IMR-90 (cell line): Measurements from ENCODE around the gene NES. TPM values are rescaled to one million over a fixed set of nuclear protein-coding genes. Genes with fewer than 3 reads are reported as not detected.
A peak's percentile ranks its signal among the peaks of the same experiment; 100 is the strongest.

Experiments used
- ATAC-seq: fragments of 200-7000 bp; cut with Tn5 transposase; 2 replicates; pipeline ENCODE4 v1.9.1; 2020; ENCODE audit warnings: low read depth, mild to moderate bottlenecking, moderate library complexity
- BruUV-seq: library from RNA; stranded (reverse); fragments of 400-500 nt; replicated peaks from 2 replicates; lab custom pipeline; 2021; lab: Mats Ljungman, UMichigan
- CTCF ChIA-PET: fragments of 300-600 bp; formaldehyde crosslinking; extraction: SDS; loops from one replicate; lab custom pipeline; 2021; ENCODE audit warnings: antibody characterized with exemption; lab: Yijun Ruan, JAX
- POLR2A ChIA-PET: fragments of 300-600 bp; sonication (Branson Sonifier 250); formaldehyde crosslinking; loops from one replicate; lab custom pipeline; 2022; ENCODE audit warnings: antibody characterized with exemption; ENCODE audit not compliant: unreplicated experiment; lab: Charles Lee
- DNase-seq: peaks from one replicate; pipeline ENCODE4 v3.0.0; 2013
- H2AFZ ChIP-seq: replicated peaks from 2 replicates; pipeline ENCODE3; 2013; ENCODE audit warnings: low read length, mild to moderate bottlenecking; ENCODE audit not compliant: poor library complexity
- H2AK5ac ChIP-seq: 2 replicates; pipeline ENCODE4 v1.6.1; 2013; ENCODE audit warnings: low read depth, low read length, inconsistent platforms
- H2AK9ac ChIP-seq: replicated peaks from 2 replicates; pipeline ENCODE3; 2013; ENCODE audit warnings: mild to moderate bottlenecking, low read depth, low read length, moderate library complexity; ENCODE audit not compliant: poor library complexity
- H2BK120ac ChIP-seq: 2 replicates; pipeline ENCODE4 v1.6.1; 2013; ENCODE audit warnings: low read depth, low read length, inconsistent platforms
- H2BK15ac ChIP-seq: 3 replicates; pipeline ENCODE4 v1.6.1; 2013; ENCODE audit warnings: low read depth, low read length, inconsistent platforms
- H2BK20ac ChIP-seq: 2 replicates; pipeline ENCODE4 v1.6.1; 2013; ENCODE audit warnings: low read depth, mild to moderate bottlenecking, inconsistent platforms, low read length, moderate library complexity
- H2BK5ac ChIP-seq: 2 replicates; pipeline ENCODE4 v1.6.1; 2013; ENCODE audit warnings: mild to moderate bottlenecking, low read depth, low read length, inconsistent platforms; ENCODE audit not compliant: poor library complexity, severe bottlenecking
- H3K14ac ChIP-seq: replicated peaks from 2 replicates; pipeline ENCODE4 v1.6.1; 2013; ENCODE audit warnings: low read depth, low read length, inconsistent platforms
- H3K18ac ChIP-seq: 2 replicates; pipeline ENCODE4 v1.6.1; 2013; ENCODE audit warnings: low read depth, low read length, control low read depth
- H3K23ac ChIP-seq: 2 replicates; pipeline ENCODE4 v1.6.1; 2013; ENCODE audit warnings: low read depth, low read length, inconsistent platforms
- H3K27ac ChIP-seq: 2 replicates; pipeline ENCODE4 v1.5.1; 2013; ENCODE audit warnings: mild to moderate bottlenecking, control low read depth, low read length; ENCODE audit not compliant: insufficient read depth
- H3K27me3 ChIP-seq: 2 replicates; pipeline ENCODE4 v1.6.1; 2013; ENCODE audit warnings: low read length; ENCODE audit not compliant: control insufficient read depth, insufficient read depth
- H3K36me3 ChIP-seq: 2 replicates; pipeline ENCODE4 v1.6.1; 2013; ENCODE audit warnings: low read length, mixed read lengths; ENCODE audit not compliant: control insufficient read depth, insufficient read depth
- H3K4ac ChIP-seq: 2 replicates; pipeline ENCODE4 v1.6.1; 2013; ENCODE audit warnings: low read depth, low read length, inconsistent platforms
- H3K4me1 ChIP-seq: 2 replicates; pipeline ENCODE4 v1.6.1; 2013; ENCODE audit warnings: low read length, mixed read lengths; ENCODE audit not compliant: control insufficient read depth, insufficient read depth
- H3K4me2 ChIP-seq: 2 replicates; pipeline ENCODE4 v1.6.1; 2013; ENCODE audit warnings: low read depth, mild to moderate bottlenecking, control low read depth, low read length, moderate library complexity
- H3K4me3 ChIP-seq: 2 replicates; pipeline ENCODE4 v1.5.1; 2013; ENCODE audit warnings: low read depth, mild to moderate bottlenecking, control low read depth, low read length, moderate library complexity; ENCODE audit not compliant: insufficient read depth
- H3K56ac ChIP-seq: 2 replicates; pipeline ENCODE4 v1.6.1; 2013; ENCODE audit warnings: low read length, inconsistent platforms; ENCODE audit not compliant: insufficient read depth; ENCODE audit errors: extremely low read depth
- H3K79me1 ChIP-seq, 2 experiments: 2 replicates each; pipeline ENCODE4 v1.6.1; 2013; ENCODE audit warnings: low read length in 2 of 2, inconsistent platforms in 1 of 2, low read depth in 1 of 2
- H3K9ac ChIP-seq: 2 replicates; pipeline ENCODE4 v1.6.1; 2013; ENCODE audit warnings: low read depth, low read length, control low read depth
- H3K9me1 ChIP-seq: 2 replicates; pipeline ENCODE4 v1.6.1; 2013; ENCODE audit warnings: low read length, inconsistent platforms; ENCODE audit not compliant: insufficient read depth
- H3K9me3 ChIP-seq: 2 replicates; pipeline ENCODE4 v1.6.1; 2013; ENCODE audit warnings: low read length; ENCODE audit not compliant: control insufficient read depth, insufficient read depth
- H4K20me1 ChIP-seq: 2 replicates; pipeline ENCODE4 v1.6.1; 2013; ENCODE audit warnings: low read length, inconsistent platforms; ENCODE audit not compliant: insufficient read depth
- H4K5ac ChIP-seq: 2 replicates; pipeline ENCODE4 v1.6.1; 2013; ENCODE audit warnings: mild to moderate bottlenecking, low read depth, low read length, control low read depth
- H4K8ac ChIP-seq, 2 experiments: 2 replicates each; pipeline ENCODE4 v1.6.1; 2013; ENCODE audit warnings: low read depth in 2 of 2, low read length in 2 of 2, control low read depth in 1 of 2, inconsistent platforms in 1 of 2
- H4K91ac ChIP-seq: 2 replicates; pipeline ENCODE4 v1.6.1; 2013; ENCODE audit warnings: low read depth, low read length, inconsistent platforms; ENCODE audit not compliant: insufficient read depth
- CHD1 ChIP-seq: IDR thresholded peaks from 2 replicates; pipeline ENCODE4 v1.6.1; 2012; ENCODE audit warnings: low read depth, low read length, improper control_type of control experiment
- FOS ChIP-seq: fragments of 150-350 bp; IDR thresholded peaks from 2 replicates; pipeline ENCODE4 v1.6.1; 2016; ENCODE audit warnings: low read depth, low read length
- MAZ ChIP-seq: IDR thresholded peaks from 2 replicates; pipeline ENCODE4 v1.6.1; 2012; ENCODE audit warnings: low read depth, mild to moderate bottlenecking, low read length, improper control_type of control experiment, moderate library complexity, borderline replicate concordance
- POLR2A ChIP-seq: IDR thresholded peaks from 2 replicates; pipeline ENCODE4 v1.6.1; 2012; ENCODE audit warnings: mild to moderate bottlenecking, low read depth, low read length
- RAD21 ChIP-seq: IDR thresholded peaks from 2 replicates; pipeline ENCODE4 v1.6.1; 2012; ENCODE audit warnings: low read length, improper control_type of control experiment
- RCOR1 ChIP-seq: IDR thresholded peaks from 2 replicates; pipeline ENCODE4 v1.6.1; 2012; ENCODE audit warnings: mild to moderate bottlenecking, low read length, improper control_type of control experiment; ENCODE audit not compliant: insufficient replicate concordance
- SMC3 ChIP-seq: fragments of 150-350 bp; IDR thresholded peaks from 2 replicates; pipeline ENCODE4 v1.6.1; 2016; ENCODE audit warnings: low read depth, mild to moderate bottlenecking, antibody characterized with exemption, low read length, moderate library complexity
- WGBS, 2 experiments: methylation state at CpG; one replicate each; pipeline versions ENCODE4 v1.1.5 to v1.1.7; 2013; ENCODE audit warnings: missing lambda C conversion rate in 2 of 2; ENCODE audit not compliant: insufficient read length in 1 of 2; ENCODE audit errors: extremely low coverage in 2 of 2; 5-methylcytosine and 5-hydroxymethylcytosine counted together
- dilution Hi-C: fragments of 300-500 bp; cut with HindIII; formaldehyde crosslinking; loops from one replicate; pipeline ENCODE4 v1.14.3; 2018; ENCODE audit warnings: low sequenced_read_pairs; ENCODE audit not compliant: unreplicated experiment
- in situ Hi-C: fragments of 300-500 bp; cut with MboI; formaldehyde crosslinking; loops from 3 replicates; pipeline ENCODE4 v1.14.3; 2019; ENCODE audit warnings: low sequenced_read_pairs, inconsistent platforms, mixed read lengths
- intact Hi-C: fragments of 100-400 bp; cut with micrococcal nuclease; formaldehyde crosslinking; loops from 2 replicates; pipeline ENCODE4 v1.10.0; 2022
- polyA plus RNA-seq, 3 experiments: library from polyadenylated mRNA; depleted of rRNA; stranded (reverse); fragments of >200 nt; gene quantifications; 2 replicates each; pipeline ENCODE4 v1.2.3, GENCODE V29; 2012; ENCODE audit warnings: low replicate concordance in 1 of 3
- total RNA-seq: library from RNA; depleted of rRNA; stranded (reverse); fragments of >200 nt; gene quantifications from 2 replicates; pipeline ENCODE4 v1.2.3, GENCODE V29; 2012
- TF ChIP-seq, protein P1 (sequence below): fragments of 150-350 bp; IDR thresholded peaks from 2 replicates; pipeline ENCODE4 v1.6.1; 2016; ENCODE audit warnings: low read depth, mild to moderate bottlenecking, low read length, moderate library complexity, borderline replicate concordance
- TF ChIP-seq, protein P2 (sequence below): conservative IDR thresholded peaks from 2 replicates; pipeline ENCODE4 v1.5.1; 2012; ENCODE audit warnings: mild to moderate bottlenecking, low read depth, low read length, improper control_type of control experiment

Gene NES
- total and polyA plus RNA-seq, 2 of the 4 experiments (the other 2 are of a cell fraction), result 25.3 to 40.1 TPM

DNA sequence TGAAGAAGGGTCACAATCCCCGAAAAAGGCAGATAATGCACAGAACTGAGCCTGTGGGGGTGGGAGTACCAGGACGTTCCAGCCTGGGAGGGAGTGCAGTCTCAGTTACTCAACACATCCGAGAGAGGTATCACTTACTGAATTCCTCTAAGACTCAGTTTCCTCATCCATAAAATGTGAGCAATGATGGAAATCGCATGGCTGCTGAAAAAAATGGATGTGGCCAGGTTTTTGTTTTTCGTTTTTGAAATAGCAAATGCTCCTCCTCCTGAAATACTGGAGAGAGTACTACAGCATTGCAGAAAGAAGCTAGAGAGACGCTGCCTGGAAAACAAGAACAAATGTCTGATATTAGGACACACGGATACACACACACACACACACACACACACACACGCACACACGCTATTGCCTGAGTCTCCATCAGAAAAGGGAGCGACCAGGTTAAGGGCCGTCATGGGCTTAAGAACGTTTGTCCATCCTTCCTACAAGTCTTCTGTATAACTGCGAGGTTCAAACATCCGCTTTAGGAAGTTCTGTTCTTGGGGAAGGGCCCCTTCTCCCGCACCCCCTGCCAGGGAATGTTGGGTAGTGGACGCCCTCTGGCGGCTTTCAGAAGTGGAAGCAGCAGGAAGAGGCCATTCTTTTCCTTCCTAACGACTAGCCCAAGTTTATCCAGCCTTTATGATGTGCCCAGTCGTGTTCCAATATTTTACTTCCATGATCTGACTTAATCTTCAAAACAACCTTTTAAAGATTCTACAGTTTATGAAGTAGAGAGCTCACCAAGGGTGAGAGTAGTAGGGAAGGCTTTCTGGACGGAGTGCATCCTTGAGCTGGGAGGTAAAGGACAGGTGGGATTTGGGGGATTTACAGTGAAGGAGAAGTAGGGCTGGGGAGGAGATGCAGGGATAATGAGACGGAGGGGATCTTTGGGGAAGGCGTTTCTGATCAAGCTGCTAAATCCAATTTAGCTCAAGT lies 699 bp upstream of the NES start:
- H3K23ac ChIP-seq, result peak overlapping the region; percentile 55
- peak overlapping the region; percentile 25; the same call in 1 of the 2 replicates for H3K4me3 ChIP-seq
- peaks cover 28% of the 10 kb centered on the region for H4K20me1 ChIP-seq
- H3K18ac ChIP-seq, result peak overlapping the region; percentile 83
- no peaks in the 10 kb centered on the region for H3K9me3 ChIP-seq
- in situ Hi-C loops, result no loop called here
- H3K4me2 ChIP-seq, result peak overlapping the region; percentile 90
- H3K9ac ChIP-seq, result peak overlapping the region; percentile 72
- H3K79me1 ChIP-seq, result peaks cover 15 to 43% of the 10 kb centered on the region in 2 experiments; a peak in 3 of 4 replicates
- H2BK5ac ChIP-seq, result peak overlapping the region; percentile 62
- H4K91ac ChIP-seq, result peak overlapping the region; percentile 94
- peak overlapping the region; percentile 83 for H2BK15ac ChIP-seq
- intact Hi-C loops, result loop anchor here (1.0 kb wide), 2 partner anchors 18 to 52 kb away; no protein-coding TSS in a partner anchor
- DNase-seq, result peak; percentile 89
- peaks cover 31% of the 10 kb centered on the region for H3K4me1 ChIP-seq
- H2BK20ac ChIP-seq, result peak overlapping the region; percentile 86
- peak; percentile 45 for ATAC-seq
- H3K4ac ChIP-seq, result peak overlapping the region; percentile 93
- dilution Hi-C loops, result no loop called here
- TF ChIP-seq FOS, result no peak
- TF ChIP-seq, protein P1, sequence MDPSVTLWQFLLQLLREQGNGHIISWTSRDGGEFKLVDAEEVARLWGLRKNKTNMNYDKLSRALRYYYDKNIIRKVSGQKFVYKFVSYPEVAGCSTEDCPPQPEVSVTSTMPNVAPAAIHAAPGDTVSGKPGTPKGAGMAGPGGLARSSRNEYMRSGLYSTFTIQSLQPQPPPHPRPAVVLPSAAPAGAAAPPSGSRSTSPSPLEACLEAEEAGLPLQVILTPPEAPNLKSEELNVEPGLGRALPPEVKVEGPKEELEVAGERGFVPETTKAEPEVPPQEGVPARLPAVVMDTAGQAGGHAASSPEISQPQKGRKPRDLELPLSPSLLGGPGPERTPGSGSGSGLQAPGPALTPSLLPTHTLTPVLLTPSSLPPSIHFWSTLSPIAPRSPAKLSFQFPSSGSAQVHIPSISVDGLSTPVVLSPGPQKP, result no peak
- TF ChIP-seq CHD1, result no peak
- peak; percentile 98 for TF ChIP-seq SMC3
- TF ChIP-seq, protein P2, sequence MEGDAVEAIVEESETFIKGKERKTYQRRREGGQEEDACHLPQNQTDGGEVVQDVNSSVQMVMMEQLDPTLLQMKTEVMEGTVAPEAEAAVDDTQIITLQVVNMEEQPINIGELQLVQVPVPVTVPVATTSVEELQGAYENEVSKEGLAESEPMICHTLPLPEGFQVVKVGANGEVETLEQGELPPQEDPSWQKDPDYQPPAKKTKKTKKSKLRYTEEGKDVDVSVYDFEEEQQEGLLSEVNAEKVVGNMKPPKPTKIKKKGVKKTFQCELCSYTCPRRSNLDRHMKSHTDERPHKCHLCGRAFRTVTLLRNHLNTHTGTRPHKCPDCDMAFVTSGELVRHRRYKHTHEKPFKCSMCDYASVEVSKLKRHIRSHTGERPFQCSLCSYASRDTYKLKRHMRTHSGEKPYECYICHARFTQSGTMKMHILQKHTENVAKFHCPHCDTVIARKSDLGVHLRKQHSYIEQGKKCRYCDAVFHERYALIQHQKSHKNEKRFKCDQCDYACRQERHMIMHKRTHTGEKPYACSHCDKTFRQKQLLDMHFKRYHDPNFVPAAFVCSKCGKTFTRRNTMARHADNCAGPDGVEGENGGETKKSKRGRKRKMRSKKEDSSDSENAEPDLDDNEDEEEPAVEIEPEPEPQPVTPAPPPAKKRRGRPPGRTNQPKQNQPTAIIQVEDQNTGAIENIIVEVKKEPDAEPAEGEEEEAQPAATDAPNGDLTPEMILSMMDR, result peak; percentile 98
- 0 out of 2 replicates have a peak, but pooled peaks have one; percentile 41 for TF ChIP-seq POLR2A
- peak; percentile 96 for TF ChIP-seq RAD21
- peak; percentile 79 for TF ChIP-seq MAZ
- TF ChIP-seq RCOR1, result peak; percentile 55
- ChIA-PET CTCF (interaction anchor here (0.6 to 3.8 kb wide), 13 partner anchors 12 to 250 kb away, joined by 3 to 25 read pairs (median 3); no protein-coding TSS in a partner anchor), POLR2A (interaction anchor here (3.0 to 3.3 kb wide), 2 partner anchors 13 to 16 kb away, joined by 22 to 29 read pairs; no protein-coding TSS in a partner anchor)
- BruUV-seq, result no TSS peak
- H3K56ac ChIP-seq, result peak overlapping the region; percentile 26; the same call in 1 of the 2 replicates
- H3K9me1 ChIP-seq, result peaks cover 15% of the 10 kb centered on the region
- WGBS, 2 experiments, result 6% methylated on average over 3 of the region's 22 CpGs; no CpG with 5 or more reads in 1 of the 2 experiments
- peaks cover 9% of the 10 kb centered on the region; the same call in 1 of the 2 replicates for H3K36me3 ChIP-seq
- peak overlapping the region; percentile 65 to 97 for H4K8ac ChIP-seq
- peak overlapping the region; percentile 91 for H2AK5ac ChIP-seq
- H3K14ac ChIP-seq, result peak overlapping the region; percentile 88
- peak overlapping the region; percentile 70 for H3K27ac ChIP-seq
- H3K27me3 ChIP-seq, result peaks cover 23% of the 10 kb centered on the region
- H4K5ac ChIP-seq, result peak overlapping the region; percentile 91
- peak overlapping the region; percentile 88 for H2AFZ ChIP-seq
- H2BK120ac ChIP-seq, result peak overlapping the region; percentile 91
- H2AK9ac ChIP-seq, result peak overlapping the region; percentile 94
